GM19452 (cell line): ENCODE data around the gene SPATA31A7.
"Not testable (repeated sequence)": the region's sequence is repeated elsewhere in the genome, so short reads cannot be mapped to it uniquely, and the experiment has no call there.

Experiments used
- ATAC-seq: cut with Tn5 transposase; IDR thresholded peaks from one replicate; pipeline ENCODE4 v1.9.1; 2021; ENCODE audit not compliant: unreplicated experiment

SPATA31A7 gene

GRCh38 chr9:61189736-61190135, at the start of gene SPATA31A7:
Gene SPATA31A7 (plus strand): TSS chr9:61190036. CDS start chr9:61190065, 29 bp downstream.
- ATAC-seq = not testable (repeated sequence)

- not testable (repeated sequence) for ATAC-seq
Observed at GRCh38 chr9:61226438-61226837, 36.6 kb downstream of the SPATA31A7 start.
